ENCODE data around the gene RPL19. TPM values are rescaled to one million over a fixed set of nuclear protein-coding genes. Genes with fewer than 3 reads are reported as not detected.

RPL19 gene
- total RNA-seq, 1 donor from 2014 or later = 1,889 TPM

DNA sequence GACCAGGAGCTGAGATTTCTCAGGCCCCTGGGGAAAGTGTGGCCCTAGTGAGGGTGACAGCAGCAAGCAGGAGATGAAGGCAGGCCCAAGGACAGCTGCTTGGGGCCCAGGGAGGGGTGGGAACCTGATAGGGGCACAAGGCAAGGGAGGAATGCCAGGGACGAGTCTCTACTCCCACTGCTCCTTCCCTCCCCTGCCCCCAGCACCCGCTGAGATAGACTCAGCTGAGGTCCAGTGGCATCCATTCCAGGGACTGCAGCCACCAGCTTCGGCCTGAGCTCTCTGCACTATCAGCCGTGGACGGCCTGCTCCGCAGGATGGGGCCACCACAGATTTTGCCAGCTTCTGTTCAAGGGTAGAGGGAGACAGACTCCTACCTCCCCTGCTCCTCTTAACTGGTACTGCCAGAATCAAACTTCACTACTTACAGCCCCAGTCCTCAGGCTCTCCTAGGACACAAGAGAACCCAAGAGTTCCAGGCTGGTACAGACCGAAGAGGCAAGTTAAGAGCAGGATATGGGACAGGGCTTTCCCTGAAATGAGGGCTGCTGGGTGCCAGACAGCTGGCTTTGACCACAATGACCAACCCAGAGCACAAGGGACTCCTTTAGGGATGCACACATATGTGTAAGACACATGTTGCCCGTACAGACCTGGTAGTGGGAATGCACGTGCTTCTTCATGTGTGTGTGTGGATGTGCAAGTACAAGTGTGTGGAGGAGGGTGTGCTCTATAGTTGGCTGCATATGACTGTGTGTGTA is 8.2 kb upstream of the RPL19 start:
- H3K27me3 ChIP-seq = no peaks in the 10 kb centered on the region
- peaks cover 64 to 69% of the 10 kb centered on the region in 2 donors for H3K36me3 ChIP-seq
- peaks cover 14 to 33% of the 10 kb centered on the region in 2 donors for H3K4me1 ChIP-seq
- intact Hi-C loops (cut with DNase I) = no loop called here
- no peaks in the 10 kb centered on the region for H3K9me3 ChIP-seq
- no peak overlapping the region for H3K27ac ChIP-seq
- H3K4me3 ChIP-seq = no peak overlapping the region
- no peak for DNase-seq (ENCODE audit: low spot score in 2 of 2)
- TF ChIP-seq, protein P1, sequence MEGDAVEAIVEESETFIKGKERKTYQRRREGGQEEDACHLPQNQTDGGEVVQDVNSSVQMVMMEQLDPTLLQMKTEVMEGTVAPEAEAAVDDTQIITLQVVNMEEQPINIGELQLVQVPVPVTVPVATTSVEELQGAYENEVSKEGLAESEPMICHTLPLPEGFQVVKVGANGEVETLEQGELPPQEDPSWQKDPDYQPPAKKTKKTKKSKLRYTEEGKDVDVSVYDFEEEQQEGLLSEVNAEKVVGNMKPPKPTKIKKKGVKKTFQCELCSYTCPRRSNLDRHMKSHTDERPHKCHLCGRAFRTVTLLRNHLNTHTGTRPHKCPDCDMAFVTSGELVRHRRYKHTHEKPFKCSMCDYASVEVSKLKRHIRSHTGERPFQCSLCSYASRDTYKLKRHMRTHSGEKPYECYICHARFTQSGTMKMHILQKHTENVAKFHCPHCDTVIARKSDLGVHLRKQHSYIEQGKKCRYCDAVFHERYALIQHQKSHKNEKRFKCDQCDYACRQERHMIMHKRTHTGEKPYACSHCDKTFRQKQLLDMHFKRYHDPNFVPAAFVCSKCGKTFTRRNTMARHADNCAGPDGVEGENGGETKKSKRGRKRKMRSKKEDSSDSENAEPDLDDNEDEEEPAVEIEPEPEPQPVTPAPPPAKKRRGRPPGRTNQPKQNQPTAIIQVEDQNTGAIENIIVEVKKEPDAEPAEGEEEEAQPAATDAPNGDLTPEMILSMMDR (IDR thresholded peaks at IDR 0.05) = no peak

DNA sequence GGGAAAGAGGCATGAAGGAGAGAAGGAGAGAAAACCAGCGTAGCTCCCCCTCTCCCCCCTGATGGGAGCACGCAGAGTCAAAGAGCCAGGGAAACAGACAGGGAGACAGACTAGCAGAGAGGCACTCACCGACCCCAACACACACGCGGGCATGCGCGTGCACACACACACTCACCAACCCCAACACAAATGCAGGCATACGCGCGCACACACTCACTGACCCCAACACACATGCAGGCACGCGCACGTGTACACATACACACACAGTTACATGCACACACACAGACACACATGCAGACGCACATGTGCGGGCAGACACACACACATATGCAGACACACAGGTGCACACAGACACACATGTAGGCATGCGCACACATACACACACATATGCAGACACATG is 7.2 kb upstream of the RPL19 start:
- H3K9me3 ChIP-seq = no peaks in the 10 kb centered on the region
- TF ChIP-seq, protein P1 (IDR thresholded peaks at IDR 0.05) = no peak
- no peak for DNase-seq (ENCODE audit: low spot score in 2 of 2)
- H3K27me3 ChIP-seq = no peaks in the 10 kb centered on the region
- intact Hi-C loops (cut with DNase I) = no loop called here
- H3K36me3 ChIP-seq = peaks cover 54 to 59% of the 10 kb centered on the region in 2 donors
- H3K4me3 ChIP-seq = no peak overlapping the region
- H3K27ac ChIP-seq = no peak overlapping the region
- peaks cover 14 to 36% of the 10 kb centered on the region in 2 donors for H3K4me1 ChIP-seq

DNA sequence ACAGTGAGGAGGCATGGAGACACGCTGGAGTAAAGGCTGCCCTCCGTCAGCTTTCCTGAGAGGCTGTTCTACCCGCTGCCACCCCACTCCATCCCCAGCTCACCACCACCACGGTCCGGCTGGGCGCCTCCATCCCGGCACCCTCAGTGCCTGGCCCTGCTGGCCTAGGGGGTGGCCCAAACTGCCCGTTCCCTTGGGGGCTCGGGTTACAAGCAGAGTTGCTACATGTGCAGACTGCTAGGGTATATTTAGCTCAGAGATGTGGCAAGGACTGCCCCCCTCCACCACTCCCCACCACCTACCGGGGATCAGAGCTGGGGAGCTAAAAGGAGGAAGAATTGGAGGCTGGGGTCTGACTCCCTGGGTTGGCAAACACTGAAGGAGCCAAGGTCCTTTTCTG is 6.7 kb upstream of the RPL19 start:
- no peak for DNase-seq (ENCODE audit: low spot score in 2 of 2)
- TF ChIP-seq, protein P1 (IDR thresholded peaks at IDR 0.05) = no peak
- intact Hi-C loops (cut with DNase I) = no loop called here
- H3K27me3 ChIP-seq = no peaks in the 10 kb centered on the region
- H3K4me1 ChIP-seq = peaks cover 14 to 39% of the 10 kb centered on the region in 2 donors
- peak overlapping the region; percentile 92 to 98 for H3K27ac ChIP-seq
- H3K4me3 ChIP-seq = no peak overlapping the region
- no peaks in the 10 kb centered on the region for H3K9me3 ChIP-seq
- H3K36me3 ChIP-seq = peaks cover 50 to 54% of the 10 kb centered on the region in 2 donors

DNA sequence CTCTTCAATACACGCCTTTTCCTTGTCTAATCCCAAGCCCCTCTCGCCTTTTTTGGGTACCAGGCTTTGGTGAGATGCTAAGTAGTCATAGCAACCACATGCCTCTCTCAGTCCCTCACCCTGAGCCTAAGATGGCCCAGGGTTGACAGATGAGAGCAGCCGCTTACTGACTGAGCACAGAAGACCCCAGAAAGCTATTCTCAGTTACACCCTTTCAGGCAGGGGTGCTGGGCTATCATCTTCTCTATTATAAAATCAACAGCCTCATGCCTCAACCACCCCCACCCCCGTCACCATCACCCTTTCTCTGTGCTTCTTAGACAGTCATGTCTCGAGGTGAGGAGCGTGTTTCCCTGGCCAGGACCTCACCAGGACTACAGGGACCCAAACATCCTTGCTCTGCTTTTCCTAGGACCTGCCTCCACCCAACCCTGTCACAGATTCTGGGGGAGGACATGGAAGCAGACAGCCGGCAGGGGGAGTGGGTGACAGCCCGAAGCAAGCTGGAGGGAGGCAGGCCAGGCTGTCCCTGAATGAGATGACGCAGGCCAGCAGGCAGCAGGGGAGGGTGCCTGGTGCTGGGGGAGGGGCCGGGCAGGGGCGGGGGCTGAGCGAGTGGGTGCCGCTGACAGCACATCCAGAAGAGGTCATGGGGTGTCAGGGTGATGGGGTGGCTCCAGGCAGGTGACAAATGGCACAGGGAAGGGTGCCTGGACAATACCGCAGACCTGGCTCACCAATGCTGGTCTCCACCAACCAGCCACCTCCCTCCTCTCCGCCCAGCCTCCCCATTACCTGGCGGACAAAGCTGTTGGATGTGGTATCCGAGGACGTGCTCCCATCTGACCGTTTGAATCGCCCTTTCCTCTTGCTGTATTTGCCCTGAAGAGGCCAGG is 5.7 kb upstream of the RPL19 start:
- intact Hi-C loops (cut with DNase I) = loop anchor here (2.0 kb wide), 2 partner anchors 30 to 50 kb away; no protein-coding TSS in a partner anchor
- no peaks in the 10 kb centered on the region for H3K9me3 ChIP-seq
- H3K36me3 ChIP-seq = peaks cover 40 to 44% of the 10 kb centered on the region in 2 donors
- no peaks in the 10 kb centered on the region for H3K27me3 ChIP-seq
- TF ChIP-seq, protein P1 (IDR thresholded peaks at IDR 0.05) = peak; percentile 58 to 77 (median 70)
- peak overlapping the region; percentile 35 to 90 for H3K4me3 ChIP-seq
- peak; percentile 60 to 91 for DNase-seq (ENCODE audit: low spot score in 2 of 2)
- peak overlapping the region; percentile 92 to 98 for H3K27ac ChIP-seq
- peaks cover 14 to 41% of the 10 kb centered on the region in 2 donors for H3K4me1 ChIP-seq

DNA sequence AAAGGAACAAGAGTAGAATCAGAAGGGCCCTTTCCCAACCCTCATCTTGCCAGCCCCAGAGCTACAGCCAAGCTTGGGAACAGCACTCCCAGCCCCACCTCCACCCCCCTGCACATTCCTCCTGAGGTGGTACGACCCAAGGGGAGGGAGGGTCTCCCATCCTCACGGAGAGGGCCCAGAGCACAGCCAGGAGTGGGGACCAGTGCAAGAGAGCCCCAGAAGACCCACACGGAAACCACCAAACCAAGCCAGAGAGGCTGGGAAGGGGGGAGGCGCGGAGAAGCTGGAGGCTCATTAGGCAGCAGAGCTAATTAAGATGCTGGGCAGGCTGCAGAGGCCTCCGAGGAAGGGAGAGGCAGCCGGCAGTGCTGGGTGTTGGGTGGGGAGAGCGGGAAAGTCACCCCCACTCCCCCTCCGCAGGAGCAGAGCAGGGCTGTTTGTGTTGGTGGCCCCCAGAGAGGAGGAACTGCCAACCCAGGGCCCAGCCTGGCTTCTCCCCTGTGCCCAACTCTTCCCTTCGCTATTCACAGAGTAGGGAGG is 5.0 kb upstream of the RPL19 start:
- no peak for DNase-seq (ENCODE audit: low spot score in 2 of 2)
- peak overlapping the region; percentile 35 to 90 for H3K4me3 ChIP-seq
- H3K36me3 ChIP-seq = peaks cover 33 to 37% of the 10 kb centered on the region in 2 donors
- TF ChIP-seq, protein P1 (IDR thresholded peaks at IDR 0.05) = no peak
- H3K9me3 ChIP-seq = no peaks in the 10 kb centered on the region
- H3K27ac ChIP-seq = peak overlapping the region; percentile 92 to 98
- intact Hi-C loops (cut with DNase I) = loop anchor here (2.0 to 5.0 kb wide), 5 partner anchors 30 to 267 kb away; partner anchors contain the start of genes CDK12 and FBXL20
- no peaks in the 10 kb centered on the region for H3K27me3 ChIP-seq
- H3K4me1 ChIP-seq = peaks cover 14 to 44% of the 10 kb centered on the region in 2 donors

Measured in ascending aorta (tissue), 2 donors.